Vagina (tissue), 2 donors: Measurements from ENCODE around the gene STAT4. TPM values are rescaled to one million over a fixed set of nuclear protein-coding genes. Genes with fewer than 3 reads are reported as not detected.

Source experiments
- DNase-seq, 2 donors: peaks; one replicate each; pipeline ENCODE4 v3.0.0-alpha.2; 2017; ENCODE audit errors: extremely low spot score in 2 of 2
- H3K27ac ChIP-seq: fragments of 200-600 bp; sonication (generic); one replicate; pipeline ENCODE4 v1.5.1; 2019
- H3K27me3 ChIP-seq: fragments of 200-600 bp; sonication (generic); one replicate; pipeline ENCODE4 v1.5.1; 2019
- H3K36me3 ChIP-seq, 2 donors: fragments of 200-600 bp; sonication (generic); one replicate each; pipeline ENCODE4 v1.5.1; 2017 to 2019
- H3K4me1 ChIP-seq: fragments of 200-600 bp; sonication (generic); one replicate; pipeline ENCODE4 v1.5.1; 2019
- H3K4me3 ChIP-seq, 2 donors: fragments of 200-600 bp; sonication (generic); 1 replicate in 1 of 2; 2 replicates in 1 of 2; pipeline ENCODE4 v1.5.1; 2016 to 2019
- H3K9me3 ChIP-seq: fragments of 200-600 bp; sonication (generic); one replicate; pipeline ENCODE4 v1.5.1; 2019
- CTCF ChIP-seq, 3 experiments: fragments of 450-650 bp in 2 of 3; fragments of 200-600 bp in 1 of 3; sonication (generic) in 1 of 3; IDR thresholded peaks; one replicate each; pipeline ENCODE4 v1.5.1; 2017 to 2019; ENCODE audit warnings: antibody characterized with exemption in 3 of 3, mild to moderate bottlenecking in 2 of 3, moderate library complexity in 2 of 3
- POLR2A ChIP-seq, 2 donors: fragments of 450-650 bp; IDR thresholded peaks; one replicate each; pipeline ENCODE4 v1.6.1; 2017; ENCODE audit warnings: antibody characterized with exemption in 2 of 2, mild to moderate bottlenecking in 2 of 2, moderate library complexity in 2 of 2
- POLR2AphosphoS5 ChIP-seq, 2 donors: sonication (generic); formaldehyde crosslinking; IDR thresholded peaks; one replicate each; pipeline ENCODE4 v1.9.0; 2017; ENCODE audit warnings: antibody characterized with exemption in 2 of 2, mild to moderate bottlenecking in 2 of 2, low read depth in 1 of 2; ENCODE audit not compliant: insufficient read depth in 1 of 2
- intact Hi-C: fragments of 100-400 bp; cut with DNase I; formaldehyde crosslinking; loops from one replicate; pipeline ENCODE4 v1.15.1; 2023
- total RNA-seq: library from RNA; depleted of rRNA; stranded (reverse); fragments of >200 nt; gene quantifications from one replicate; pipeline ENCODE4 v1.2.3, GENCODE V29; 2016

STAT4 gene
- total RNA-seq, 1 donor from 2014 or later = 9.1 TPM

DNA sequence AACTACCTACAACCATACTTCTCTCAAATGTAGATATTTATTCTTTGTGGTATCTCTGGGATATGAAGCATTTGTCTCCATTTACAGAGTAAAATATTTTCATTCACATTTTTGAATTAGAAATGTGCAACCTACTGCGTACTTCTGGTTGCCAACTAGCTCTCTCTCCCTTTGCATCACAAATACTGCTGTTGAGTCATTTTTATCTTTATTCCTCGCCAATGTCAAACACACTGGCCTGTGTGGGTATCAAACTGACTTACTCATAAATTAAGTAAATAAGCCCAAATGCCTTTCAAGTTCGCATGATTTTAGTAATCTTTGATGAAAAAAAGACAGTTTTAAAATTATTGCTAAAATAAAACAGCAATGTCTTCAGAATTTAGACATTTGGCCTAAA, 67.3 kb downstream of the STAT4 start:
- Histone ChIP-seq H3K4me1 (no peaks in the 10 kb centered on the region), H3K36me3 (no peaks in the 10 kb centered on the region), H3K9me3 (no peaks in the 10 kb centered on the region), H3K27ac (no peak overlapping the region), H3K4me3 (no peak overlapping the region), H3K27me3 (no peaks in the 10 kb centered on the region)
- DNase-seq = no peak
- intact Hi-C loops = no loop called here
- no peak for TF ChIP-seq CTCF (IDR thresholded peaks at IDR 0.05)
- no peak for TF ChIP-seq POLR2AphosphoS5 (IDR thresholded peaks at IDR 0.05; ENCODE audit: insufficient read depth in 1 of 2, low read depth in 1 of 2)

DNA sequence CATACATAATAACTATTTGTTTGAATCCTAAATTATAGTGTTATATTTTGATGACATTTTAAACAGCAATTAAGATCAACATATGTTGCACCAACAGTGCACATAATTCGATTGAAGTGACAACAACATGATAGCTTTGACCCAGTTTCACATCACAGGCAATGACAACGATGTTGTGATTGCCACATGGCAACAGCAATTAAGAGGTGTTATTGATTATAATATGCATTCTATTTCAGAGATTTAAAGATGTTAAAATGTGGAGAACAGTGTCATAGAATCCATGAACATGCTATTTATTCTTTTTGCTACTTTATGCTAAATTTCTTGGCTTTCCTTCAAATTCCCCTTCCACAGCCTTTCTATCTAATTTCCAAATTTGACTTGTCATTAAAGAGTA, 68.5 kb downstream of the STAT4 start:
- DNase-seq = no peak
- Histone ChIP-seq H3K4me3 (no peak overlapping the region), H3K4me1 (no peaks in the 10 kb centered on the region), H3K36me3 (no peaks in the 10 kb centered on the region), H3K27ac (no peak overlapping the region), H3K27me3 (no peaks in the 10 kb centered on the region), H3K9me3 (no peaks in the 10 kb centered on the region)
- intact Hi-C loops = no loop called here
- TF ChIP-seq POLR2A (IDR thresholded peaks at IDR 0.05) = no peak
- no peak for TF ChIP-seq POLR2AphosphoS5 (IDR thresholded peaks at IDR 0.05; ENCODE audit: insufficient read depth in 1 of 2, low read depth in 1 of 2)
- no peak for TF ChIP-seq CTCF (IDR thresholded peaks at IDR 0.05)

DNA sequence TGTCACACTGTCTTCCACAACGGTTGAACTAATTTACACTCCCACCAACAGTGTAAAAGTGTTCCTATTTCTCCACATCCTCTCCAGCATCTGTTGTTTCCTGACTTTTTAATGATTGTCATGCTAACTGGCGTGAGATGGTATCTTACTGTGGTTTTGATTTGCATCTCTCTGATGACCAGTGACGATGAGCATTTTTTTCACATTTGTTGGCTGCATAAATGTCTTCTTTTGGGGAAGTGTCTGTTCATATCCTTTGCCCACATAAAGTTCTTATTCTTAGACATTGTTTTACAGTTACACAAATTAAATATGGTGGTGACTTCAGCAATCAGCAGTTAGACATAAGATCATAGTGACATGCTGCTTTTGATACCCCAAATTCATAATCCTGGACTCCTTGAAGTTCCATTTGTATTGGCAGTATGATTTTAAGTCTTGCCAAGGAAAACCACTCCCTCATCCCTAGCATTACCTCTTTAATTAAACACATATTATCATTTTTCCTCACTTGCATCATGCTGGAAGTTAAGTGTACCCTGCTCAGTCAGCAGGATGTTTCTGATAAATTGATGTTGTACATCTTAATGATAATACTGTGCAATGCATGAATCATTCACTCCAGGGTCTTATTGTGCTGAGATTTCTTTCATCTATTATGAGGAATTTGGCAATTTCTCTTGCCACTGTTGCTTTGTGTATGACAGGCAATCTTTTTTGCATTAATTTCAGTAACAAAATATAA, 69.2 kb downstream of the STAT4 start:
- Histone ChIP-seq H3K9me3 (no peaks in the 10 kb centered on the region), H3K36me3 (no peaks in the 10 kb centered on the region), H3K4me1 (no peaks in the 10 kb centered on the region), H3K27ac (no peak overlapping the region), H3K27me3 (no peaks in the 10 kb centered on the region), H3K4me3 (no peak overlapping the region)
- DNase-seq = no peak
- TF ChIP-seq CTCF (IDR thresholded peaks at IDR 0.05) (no peak), POLR2A (IDR thresholded peaks at IDR 0.05) (no peak), POLR2AphosphoS5 (IDR thresholded peaks at IDR 0.05; ENCODE audit: insufficient read depth in 1 of 2, low read depth in 1 of 2) (no peak)
- intact Hi-C loops = no loop called here

- DNase-seq = no peak
- no peak overlapping the region for H3K27ac ChIP-seq
- no peaks in the 10 kb centered on the region for H3K36me3 ChIP-seq
- intact Hi-C loops = no loop called here
- H3K4me1 ChIP-seq = no peaks in the 10 kb centered on the region
- no peaks in the 10 kb centered on the region for H3K27me3 ChIP-seq
- H3K9me3 ChIP-seq = no peaks in the 10 kb centered on the region
- H3K4me3 ChIP-seq = no peak overlapping the region
- TF ChIP-seq CTCF (IDR thresholded peaks at IDR 0.05) (no peak), POLR2A (IDR thresholded peaks at IDR 0.05) (no peak), POLR2AphosphoS5 (IDR thresholded peaks at IDR 0.05; ENCODE audit: insufficient read depth in 1 of 2, low read depth in 1 of 2) (no peak)
Measured at GRCh38 chr2:191078165-191078867, 72.5 kb downstream of the STAT4 start.

DNA sequence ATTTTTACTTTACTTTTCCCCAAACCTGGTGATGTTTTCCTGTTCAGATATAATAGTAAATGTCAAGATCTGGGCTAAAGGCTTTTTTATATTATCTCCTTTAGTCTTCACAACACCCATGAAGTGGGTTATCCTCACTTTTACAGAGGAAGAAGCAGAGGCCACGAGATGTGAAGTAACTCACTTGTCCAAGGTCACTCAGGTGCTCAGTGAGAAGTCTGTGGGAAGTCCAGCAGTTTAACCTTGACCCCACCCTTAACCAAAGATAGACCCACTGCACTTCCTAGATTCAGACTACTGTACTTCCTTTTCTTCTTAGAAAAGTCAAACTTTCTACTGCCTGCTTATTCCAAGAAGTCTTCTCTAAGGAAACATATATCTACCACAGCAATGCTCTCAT, 80.5 kb downstream of the STAT4 start:
- intact Hi-C loops = no loop called here
- peaks cover 7% of the 10 kb centered on the region for H3K4me1 ChIP-seq
- TF ChIP-seq POLR2AphosphoS5 (IDR thresholded peaks at IDR 0.05; ENCODE audit: insufficient read depth in 1 of 2, low read depth in 1 of 2) (no peak), CTCF (IDR thresholded peaks at IDR 0.05) (no peak), POLR2A (IDR thresholded peaks at IDR 0.05) (no peak)

More for the DNA sequence above, 80.5 kb downstream of the STAT4 start:
- H3K36me3 ChIP-seq = no peaks in the 10 kb centered on the region
- H3K27me3 ChIP-seq = no peaks in the 10 kb centered on the region
- H3K27ac ChIP-seq = no peak overlapping the region
- no peak for DNase-seq
- no peak overlapping the region for H3K4me3 ChIP-seq
- H3K9me3 ChIP-seq = no peaks in the 10 kb centered on the region
